Measurements from ENCODE around the gene SLC6A13. TPM values are rescaled to one million over a fixed set of nuclear protein-coding genes. Genes with fewer than 3 reads are reported as not detected.

SLC6A13 gene
- total and polyA plus RNA-seq, 2 of the 8 experiments (the other 6 are each of a cell fraction or from before 2014, with no cell fraction given) = 0.03 TPM; not detected in 1

- TF ChIP-seq BRCA1 (IDR thresholded peaks at IDR 0.05; ENCODE audit: low read depth, low read length) = no peak
- TF ChIP-seq MAX (IDR thresholded peaks at IDR 0.05) = no peak
- TF ChIP-seq TCF12 (IDR thresholded peaks at IDR 0.05; ENCODE audit: low read depth, low read length) = no peak
- TF ChIP-seq BCL11A (IDR thresholded peaks at IDR 0.05; ENCODE audit: low read depth in 2 of 2, low read length in 2 of 2) = no peak
- no peak for TF ChIP-seq KDM5A (IDR thresholded peaks at IDR 0.05; ENCODE audit: low read length)
- no peak for TF ChIP-seq BACH1 (IDR thresholded peaks at IDR 0.05; ENCODE audit: low read length)
- TF ChIP-seq TAF1 (IDR thresholded peaks at IDR 0.05; ENCODE audit: low read depth, low read length) = no peak
- TF ChIP-seq CHD1 (IDR thresholded peaks at IDR 0.05; ENCODE audit: low read depth, low read length) = no peak
- TF ChIP-seq SAP30 (IDR thresholded peaks at IDR 0.05; ENCODE audit: insufficient read depth, insufficient replicate concordance, low read length) = no peak
Measured at GRCh38 chr12:232731-233614, 29.7 kb downstream of the SLC6A13 start (continued).
